ENCODE results near the gene CCNL1.

Gene CCNL1

DNA sequence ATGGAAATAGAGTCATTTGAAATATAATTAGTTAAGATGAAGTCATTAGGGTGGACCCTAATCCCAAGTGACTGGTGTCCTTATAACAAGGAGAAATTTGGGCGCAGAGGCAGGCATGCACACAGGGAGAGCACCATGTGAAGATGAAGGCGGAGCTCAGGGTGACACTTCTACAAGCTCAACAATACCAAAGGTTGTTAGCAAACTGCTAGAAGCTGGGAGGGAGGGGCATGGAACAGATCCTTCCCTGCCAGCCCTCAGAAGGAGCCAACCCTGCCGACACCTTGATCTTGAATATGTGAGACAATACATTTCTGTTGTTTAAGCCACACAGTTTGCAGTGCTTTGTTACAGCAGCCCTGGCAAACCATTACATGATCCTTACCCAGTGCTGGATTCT is 57.8 kb downstream of the CCNL1 start:
- DNase-seq, result no peak

DNA sequence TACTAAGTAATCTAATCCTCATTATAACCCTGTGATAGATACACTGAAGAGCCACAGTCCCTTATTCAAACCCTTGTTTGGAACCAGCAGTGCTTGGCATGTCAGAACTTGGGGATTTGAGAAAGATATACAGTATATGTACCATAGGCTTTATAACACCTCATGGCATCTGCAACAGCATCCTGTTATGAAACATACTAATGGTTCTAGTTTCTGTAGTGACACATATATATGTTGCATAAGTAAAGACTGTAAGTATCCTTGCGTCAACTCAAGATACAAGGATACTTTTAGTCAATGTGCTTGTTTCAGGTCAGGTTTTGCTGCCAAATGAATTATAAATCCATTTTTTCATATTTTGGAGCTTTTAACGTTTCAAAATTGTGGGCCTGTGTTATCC is 58.5 kb downstream of the CCNL1 start:
- no peak for DNase-seq

DNA sequence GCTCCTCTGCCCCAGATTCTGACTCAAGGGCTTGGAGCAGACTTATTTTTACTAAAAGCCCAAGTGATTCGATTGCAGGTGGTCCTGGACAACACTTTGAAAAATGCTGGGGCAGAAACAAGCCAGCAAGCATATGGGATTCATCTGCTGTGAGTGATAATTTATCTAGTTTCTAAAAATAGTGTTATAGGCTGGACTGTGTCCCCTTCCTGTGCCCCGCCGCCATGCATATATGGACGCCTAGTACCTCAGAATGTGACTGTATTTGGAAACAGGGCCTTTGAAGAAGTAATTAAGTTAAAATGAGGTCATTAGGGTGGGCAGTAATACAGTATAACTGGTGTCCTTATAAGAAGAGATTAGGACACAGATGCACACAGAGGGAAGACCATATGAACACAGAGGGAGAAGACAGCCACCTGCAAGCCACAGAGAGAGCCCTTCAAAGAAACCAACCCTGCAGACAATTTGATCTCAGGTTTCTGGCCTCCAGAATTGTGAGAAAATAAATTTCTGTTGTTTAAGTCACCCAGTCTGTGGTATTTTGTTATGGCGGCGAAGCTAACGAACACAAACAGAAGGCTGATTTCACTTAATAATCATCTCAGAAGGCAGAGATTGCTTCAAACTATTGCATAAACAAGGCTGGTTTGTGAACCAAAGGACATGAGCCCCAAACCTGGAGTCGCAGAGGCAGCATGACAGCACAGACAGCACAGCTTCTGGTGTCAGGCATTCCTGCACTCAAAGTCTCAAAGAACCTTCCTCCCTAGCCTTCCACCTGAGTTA is 59.1 kb downstream of the CCNL1 start:
- no peak for DNase-seq

DNA sequence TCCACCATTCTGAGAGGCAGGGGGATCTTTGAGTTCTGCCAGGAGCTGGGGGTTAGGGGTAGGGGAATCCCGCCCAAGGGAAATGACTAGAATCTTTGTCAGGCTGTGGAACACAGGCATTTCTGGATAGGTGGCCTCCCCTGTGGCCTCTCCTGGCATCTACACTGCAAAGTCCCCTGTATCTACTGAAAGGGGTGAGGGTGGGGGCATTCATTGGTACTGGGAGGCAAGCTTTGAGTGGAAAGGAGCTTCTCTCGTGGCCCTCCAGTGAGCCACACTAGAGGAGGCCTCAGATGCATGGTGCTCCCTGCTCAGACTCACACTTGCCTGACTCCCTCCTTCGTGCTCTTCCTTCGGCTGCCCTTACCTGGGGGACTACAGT is 59.9 kb downstream of the CCNL1 start:
- DNase-seq, result no peak

DNA sequence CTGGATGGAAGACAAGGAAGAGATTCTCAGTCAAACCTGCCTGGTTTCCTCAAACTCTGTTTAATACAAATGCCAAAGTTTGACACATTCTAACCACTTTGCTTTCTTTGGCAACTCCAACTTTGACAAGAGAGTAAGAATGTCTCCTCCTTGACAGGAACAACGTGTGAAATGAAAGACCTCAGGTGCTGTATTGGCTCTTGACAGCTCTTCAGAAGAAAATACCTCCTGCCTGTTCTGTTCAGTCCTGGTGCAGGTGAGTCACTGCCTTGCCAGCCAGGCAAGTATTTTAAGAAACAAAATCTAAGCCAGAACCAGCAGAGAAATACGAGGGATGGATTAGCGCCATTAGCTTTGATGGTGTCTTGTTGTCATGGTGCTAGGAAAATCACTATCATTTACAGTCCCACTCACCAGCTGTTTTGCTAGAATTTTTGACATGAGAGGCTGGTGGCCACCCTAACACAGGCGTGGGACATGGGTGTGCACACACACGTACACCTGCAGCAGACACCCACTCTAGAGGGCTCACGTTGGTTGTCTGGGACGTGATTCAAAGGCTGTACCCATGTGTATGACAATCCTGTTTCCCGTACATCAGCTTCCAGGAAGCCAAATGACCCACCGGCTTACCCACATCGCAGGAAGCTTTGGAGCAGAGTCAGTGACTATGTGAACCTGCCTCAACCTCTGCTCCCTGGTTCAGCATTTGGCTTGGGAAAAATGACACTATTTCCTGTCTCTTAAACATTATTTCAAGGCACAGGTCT is 60.4 kb downstream of the CCNL1 start:
- DNase-seq, result no peak

DNA sequence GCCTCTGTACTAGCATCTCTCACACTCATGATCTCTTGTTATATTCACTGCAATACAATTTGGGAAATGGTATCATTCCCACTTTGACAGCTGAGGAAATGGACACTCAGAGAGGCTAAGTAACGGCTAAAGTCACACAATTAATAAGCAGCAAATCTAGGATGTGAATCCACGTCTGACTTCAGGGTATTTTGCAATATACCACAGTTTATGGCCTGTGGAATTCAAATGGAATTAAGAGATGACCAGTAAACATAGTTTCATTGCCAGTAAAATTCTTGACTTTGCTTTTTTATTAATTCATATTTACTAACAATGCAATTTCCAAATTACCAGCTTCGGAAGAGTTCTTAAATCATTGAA is 61.1 kb downstream of the CCNL1 start:
- no peak for DNase-seq

DNA sequence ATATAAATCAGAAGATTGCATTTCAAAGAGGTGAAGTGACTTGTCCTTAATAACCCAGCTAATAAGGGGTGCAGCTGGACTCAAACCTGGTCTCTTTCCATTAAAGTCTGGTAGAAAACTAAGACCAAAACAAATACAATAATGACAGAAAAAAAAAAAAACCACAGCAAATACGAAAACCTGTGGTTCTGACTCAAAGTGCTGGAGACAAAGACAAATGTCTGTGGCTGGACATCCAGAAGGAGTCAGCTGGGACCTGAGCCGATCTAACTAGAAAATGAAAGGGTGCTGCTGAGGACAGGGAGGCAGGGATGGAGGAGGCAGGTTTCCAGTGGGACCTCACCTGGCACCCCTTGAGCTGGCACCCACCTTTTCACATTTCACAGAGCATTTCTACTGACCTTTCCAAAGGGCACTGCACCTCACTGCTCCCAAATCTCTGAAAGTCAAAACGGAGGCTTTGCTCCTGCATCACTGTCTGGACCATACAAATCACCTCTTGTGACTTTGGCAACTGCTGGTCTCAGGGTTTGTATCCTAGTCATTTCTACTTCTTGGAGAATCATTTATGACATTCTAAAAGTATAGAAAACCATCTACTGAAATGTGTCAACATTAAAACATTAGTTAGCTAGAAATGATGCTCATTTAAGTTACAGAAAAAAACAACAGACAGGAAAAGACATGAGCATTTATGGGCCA is 61.7 kb downstream of the CCNL1 start:
- no peak for DNase-seq
